Heart right ventricle (tissue), 16 donors: ENCODE measurements around the gene CSNK1D. TPM values are rescaled to one million over a fixed set of nuclear protein-coding genes. Genes with fewer than 3 reads are reported as not detected.
A peak's percentile ranks its signal among the peaks of the same experiment; 100 is the strongest.

Experiments
- ATAC-seq, 8 donors: fragments of 200-7000 bp; cut with Tn5 transposase; one replicate each; pipeline ENCODE4 v1.9.1; 2020; ENCODE audit warnings: mild to moderate bottlenecking in 8 of 8, moderate library complexity in 8 of 8, moderate number of reproducible peaks in 1 of 8
- DNase-seq, 2 donors: peaks; one replicate each; pipeline ENCODE4 v3.0.0-alpha.2; 2020
- H3K27ac ChIP-seq, 10 donors: fragments of 200-600 bp; sonication (generic) in 2 of 10; one replicate each; pipeline versions ENCODE4 v1.5.0 to v1.8.0; 2020 to 2022; ENCODE audit warnings: mild to moderate bottlenecking in 3 of 10
- H3K27me3 ChIP-seq, 7 donors: fragments of 200-600 bp; one replicate each; pipeline ENCODE4 v1.8.0; 2021 to 2022; ENCODE audit warnings: mild to moderate bottlenecking in 2 of 7
- H3K36me3 ChIP-seq, 9 donors: fragments of 200-600 bp; sonication (generic) in 1 of 9; one replicate each; pipeline versions ENCODE4 v1.5.0 to v1.8.0; 2020 to 2022; ENCODE audit warnings: mild to moderate bottlenecking in 2 of 9
- H3K4me1 ChIP-seq, 9 donors: fragments of 200-600 bp; sonication (generic) in 1 of 9; one replicate each; pipeline versions ENCODE4 v1.5.0 to v1.8.0; 2020 to 2022; ENCODE audit warnings: mild to moderate bottlenecking in 4 of 9
- H3K4me3 ChIP-seq, 10 donors: fragments of 200-600 bp; sonication (generic) in 2 of 10; one replicate each; pipeline versions ENCODE4 v1.5.0 to v1.8.0; 2020 to 2022; ENCODE audit warnings: mild to moderate bottlenecking in 7 of 10, moderate library complexity in 2 of 10
- H3K9me3 ChIP-seq, 11 donors: fragments of 200-600 bp in 10 of 11; sonication (generic) in 2 of 11; one replicate each; pipeline versions ENCODE4 v1.5.0 to v1.8.0; 2013 to 2022; ENCODE audit warnings: mild to moderate bottlenecking in 2 of 11, control low read depth in 1 of 11, moderate library complexity in 1 of 11
- WGBS, 2 donors: extraction: QIAGEN DNeasy Blood & Tissue Kit; methylation state at CpG; one replicate each; pipeline ENCODE4 v1.1.7; 2013; ENCODE audit warnings: inconsistent platforms in 1 of 2; 5-methylcytosine and 5-hydroxymethylcytosine counted together
- intact Hi-C, 10 donors: fragments of 100-400 bp; cut with DNase I; formaldehyde crosslinking; loops; one replicate each; pipeline versions ENCODE4 v1.11.1 to v1.14.2; 2022
- polyA plus RNA-seq, 2 donors: library from polyadenylated mRNA; stranded (reverse); fragments of 200-250 nt; gene quantifications; one replicate each; pipeline ENCODE4 v1.2.3, GENCODE V29; 2013
- total RNA-seq, 10 donors: library from RNA; stranded (reverse); fragmentation: NEBNext Ultra II Directional in 3 of 10; extraction: Animal tissue kit (Norgen Biotek cat#: 25700) in 3 of 10; gene quantifications; one replicate each; pipeline versions ENCODE4 v1.2.1 to v1.2.4, GENCODE V29; 2021 to 2023
- TF ChIP-seq, protein P1 (sequence below), 9 donors: fragments of 200-600 bp; sonication (generic) in 2 of 9; IDR thresholded peaks; one replicate each; pipeline versions ENCODE4 v1.5.0 to v1.8.0; 2021 to 2022; ENCODE audit warnings: antibody characterized with exemption in 9 of 9, mild to moderate bottlenecking in 5 of 9, moderate library complexity in 1 of 9
- donor health status: Arrhythmogenic right ventricular cardiomyopathy.
- donor health status: ischemic (EF 13 %, LVEDD 7.1; RV severe dilation, severe dysfunction).
- donor health status: healthy with polysubstance abuse.
- donor health status: DM: no; HTN: yes; CAD: no.
- donor health status: DM: no; HTN: no; CAD: no.
- donor health status: ischemic (EF 25% LVEDD 6.9; RV normal size, moderate dysfunction).
- donor health status: ischemic (EF 25% LVEDD 5.7; RV mildly dilated, moderate dysfunction).
- donor health status: healthy.
- donor health status: DM: yes; HTN: yes; CAD: no.
- donor health status: Ischemic cardiomyopathy.
- donor health status: ischemic (EF 35%, LVEDD 5.7; RV mildly dilated, moderate dysfunction).
- donor health status: nonischemic (EF 11% LVEDD 7.7; RV severe dilation, severe dysfunction).
- donor health status: DM: yes; HTN: yes; CAD: no.
- donor health status: PGD.
- donor health status: ischemic (EF 29% LVEDD 5.4; RV normal size, mild dysfunction).
- donor health status: nonischemic (EF 23%, LVEDD 6.1; RV moderate dilation, normal function).

CSNK1D gene
- total and polyA plus RNA-seq, 12 donors: 54.4 to 72.7 (median 66.8) TPM

DNA sequence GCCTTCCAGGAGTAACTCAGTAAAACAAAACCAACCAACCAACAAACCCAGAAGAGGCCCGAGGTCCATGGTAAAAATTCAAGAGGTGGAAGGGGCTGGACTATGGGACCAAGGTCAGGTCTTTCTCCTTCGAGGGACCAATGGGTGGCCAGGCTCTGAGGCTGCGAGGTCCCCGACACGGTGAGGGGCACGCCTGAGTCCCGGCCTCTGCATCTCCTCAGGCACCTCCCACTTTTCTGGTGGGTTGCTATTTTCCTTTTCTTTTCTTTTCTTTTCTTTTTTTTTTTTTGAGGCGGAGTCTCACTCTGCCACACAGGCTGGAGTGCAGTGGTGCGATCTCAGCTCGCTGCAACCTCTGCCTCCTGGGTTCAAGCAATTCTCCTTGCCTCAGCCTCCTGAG is 26.0 kb upstream of the CSNK1D start:
- Histone ChIP-seq H3K9me3 (no peaks in the 10 kb centered on the region), H3K4me1 (peaks cover 9 to 87% (median 25%) of the 10 kb centered on the region in 9 donors), H3K36me3 (no peaks in the 10 kb centered on the region), H3K4me3 (no peak overlapping the region), H3K27me3 (peaks cover 0 to 32% (median 0%) of the 10 kb centered on the region in 7 donors), H3K27ac (peak overlapping the region in 4 of 10 donors; percentile 79 to 99 (median 92))
- 92 to 93% methylated on average over 10 of the region's 10 CpGs for WGBS, 2 donors
- DNase-seq: no peak
- TF ChIP-seq, protein P1, sequence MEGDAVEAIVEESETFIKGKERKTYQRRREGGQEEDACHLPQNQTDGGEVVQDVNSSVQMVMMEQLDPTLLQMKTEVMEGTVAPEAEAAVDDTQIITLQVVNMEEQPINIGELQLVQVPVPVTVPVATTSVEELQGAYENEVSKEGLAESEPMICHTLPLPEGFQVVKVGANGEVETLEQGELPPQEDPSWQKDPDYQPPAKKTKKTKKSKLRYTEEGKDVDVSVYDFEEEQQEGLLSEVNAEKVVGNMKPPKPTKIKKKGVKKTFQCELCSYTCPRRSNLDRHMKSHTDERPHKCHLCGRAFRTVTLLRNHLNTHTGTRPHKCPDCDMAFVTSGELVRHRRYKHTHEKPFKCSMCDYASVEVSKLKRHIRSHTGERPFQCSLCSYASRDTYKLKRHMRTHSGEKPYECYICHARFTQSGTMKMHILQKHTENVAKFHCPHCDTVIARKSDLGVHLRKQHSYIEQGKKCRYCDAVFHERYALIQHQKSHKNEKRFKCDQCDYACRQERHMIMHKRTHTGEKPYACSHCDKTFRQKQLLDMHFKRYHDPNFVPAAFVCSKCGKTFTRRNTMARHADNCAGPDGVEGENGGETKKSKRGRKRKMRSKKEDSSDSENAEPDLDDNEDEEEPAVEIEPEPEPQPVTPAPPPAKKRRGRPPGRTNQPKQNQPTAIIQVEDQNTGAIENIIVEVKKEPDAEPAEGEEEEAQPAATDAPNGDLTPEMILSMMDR (IDR thresholded peaks at IDR 0.05): no peak
- intact Hi-C loops: loop anchor here in 4 of 10 donors (5.0 to 10.0 kb wide), 2 partner anchors 55 to 67 kb away; no protein-coding TSS in a partner anchor
- no peak for ATAC-seq

GRCh38 chr17:82298538-82299421 is 25.3 kb upstream of the CSNK1D start:
- Histone ChIP-seq H3K4me3 (peak overlapping the region in 9 of 10 donors; percentile 31 to 57 (median 49)), H3K36me3 (no peaks in the 10 kb centered on the region), H3K27me3 (peaks cover 0 to 26% (median 0%) of the 10 kb centered on the region in 7 donors), H3K4me1 (peaks cover 9 to 87% (median 27%) of the 10 kb centered on the region in 9 donors), H3K27ac (peak overlapping the region; percentile 66 to 99 (median 88)), H3K9me3 (no peaks in the 10 kb centered on the region)
- TF ChIP-seq, protein P1 (IDR thresholded peaks at IDR 0.05): no peak
- no peak for DNase-seq
- 73 to 83% methylated on average over 27 of the region's 27 CpGs for WGBS, 2 donors
- peak in 1 of 8 donors; percentile 9 for ATAC-seq
- intact Hi-C loops: loop anchor here in 4 of 10 donors (5.0 to 10.0 kb wide), 2 partner anchors 54 to 66 kb away; no protein-coding TSS in a partner anchor

GRCh38 chr17:82297714-82298537 is 24.4 kb upstream of the CSNK1D start:
- peak; percentile 80 to 89 (median 85) for ATAC-seq
- peaks cover 11 to 87% (median 31%) of the 10 kb centered on the region in 9 donors for H3K4me1 ChIP-seq

More at GRCh38 chr17:82297714-82298537, 24.4 kb upstream of the CSNK1D start:
- Histone ChIP-seq H3K4me3 (peak overlapping the region in 9 of 10 donors; percentile 31 to 57 (median 49)), H3K36me3 (no peaks in the 10 kb centered on the region), H3K27ac (peak overlapping the region; percentile 66 to 99 (median 88)), H3K9me3 (no peaks in the 10 kb centered on the region), H3K27me3 (peaks cover 0 to 18% (median 0%) of the 10 kb centered on the region in 7 donors)
- peak; percentile 85 to 89 for DNase-seq
- TF ChIP-seq, protein P1 (IDR thresholded peaks at IDR 0.05): no peak
- WGBS, 2 donors: 19 to 24% methylated on average over 36 of the region's 36 CpGs
- intact Hi-C loops: loop anchor here in 4 of 10 donors (5.0 to 10.0 kb wide), 2 partner anchors 53 to 66 kb away; no protein-coding TSS in a partner anchor
